ENCODE results near the gene SHKBP1. TPM values are rescaled to one million over a fixed set of nuclear protein-coding genes. Genes with fewer than 3 reads are reported as not detected.

Gene SHKBP1
- total and polyA plus RNA-seq, 9 of the 15 experiments (the other 6 are each of a cell fraction or from before 2014, with no cell fraction given), result 1.2 to 58.1 (median 22.3) TPM

GRCh38 chr19:40596608-40597328 is 20.1 kb downstream of the SHKBP1 start (continued):
- TF ChIP-seq HDAC2 (IDR thresholded peaks at IDR 0.05), result peak; percentile 42; the same call in 1 of the 2 replicates
- no peak for TF ChIP-seq SREBF1 (IDR thresholded peaks at IDR 0.05; ENCODE audit: borderline replicate concordance, low read depth, low read length)
- peak; percentile 95 to 97 for TF ChIP-seq E2F6 (IDR thresholded peaks at IDR 0.05; ENCODE audit: borderline replicate concordance in 1 of 2, extremely low read depth in 1 of 2, insufficient read depth in 1 of 2, insufficient read length in 1 of 2, low read depth in 1 of 2, low read length in 1 of 2, poor library complexity in 1 of 2, severe bottlenecking in 1 of 2)
- TF ChIP-seq STAT5B (CRISPR knock-in tag; IDR thresholded peaks at IDR 0.05), result no peak
- peak in 1 of 2 experiments; percentile 44; a peak in 1 of 4 replicates for TF ChIP-seq MNT (conservative IDR thresholded peaks at IDR 0.05)
- no peak for TF ChIP-seq BRF2 (IDR thresholded peaks at IDR 0.05; ENCODE audit: borderline replicate concordance, insufficient read depth, insufficient read length)
- peak; percentile 51; the same call in 1 of the 2 replicates for TF ChIP-seq PHF8 (IDR thresholded peaks at IDR 0.05; ENCODE audit: borderline replicate concordance, low read length)
- TF ChIP-seq ASH1L (IDR thresholded peaks at IDR 0.05; ENCODE audit: borderline replicate concordance, low read depth, partially characterized antibody), result peak; percentile 42
- no peak for TF ChIP-seq MBD1 (CRISPR knock-in tag; IDR thresholded peaks at IDR 0.05)
- TF ChIP-seq TCFL5 (CRISPR knock-in tag; conservative IDR thresholded peaks at IDR 0.05), result no peak
- peak; percentile 63; the same call in 1 of the 2 replicates for TF ChIP-seq MYC (IDR thresholded peaks at IDR 0.05; ENCODE audit: low read depth, low read length)
- TF ChIP-seq MYC (CRISPR knock-in tag; IDR thresholded peaks at IDR 0.05; ENCODE audit: borderline replicate concordance, low read depth), result no peak
- TF ChIP-seq TAL1 (IDR thresholded peaks at IDR 0.05), result no peak
- TF ChIP-seq ZNF24 (IDR thresholded peaks at IDR 0.05), result no peak
- peak in 1 of 2 experiments; percentile 37; a peak in 1 of 3 replicates for TF ChIP-seq CBX3 (IDR thresholded peaks at IDR 0.05; ENCODE audit: borderline replicate concordance in 1 of 2, low read length in 2 of 2)
- TF ChIP-seq ZFP1 (CRISPR knock-in tag; IDR thresholded peaks at IDR 0.05), result no peak
- no peak; the same call in 1 of the 2 replicates for TF ChIP-seq USF2 (CRISPR knock-in tag; IDR thresholded peaks at IDR 0.05)
- no peak for TF ChIP-seq CREB3 (tag; conservative IDR thresholded peaks at IDR 0.05; ENCODE audit: low read depth)
- TF ChIP-seq JUNB (CRISPR knock-in tag; conservative IDR thresholded peaks at IDR 0.05), result no peak

All from K562 (cell line).